ENCODE data around the gene ELK3. TPM values are rescaled to one million over a fixed set of nuclear protein-coding genes. Genes with fewer than 3 reads are reported as not detected.

Gene ELK3
- total and polyA plus RNA-seq, 8 donors: 2.2 to 21.7 (median 12.7) TPM

GRCh38 chr12:96212456-96213375, 18.5 kb downstream of the ELK3 start:
- no peak for DNase-seq
- Histone ChIP-seq H3K4me1 (peaks cover 10 to 64% (median 33%) of the 10 kb centered on the region in 4 donors), H3K4me3 (no peak overlapping the region), H3K27ac (peak overlapping the region in 4 of 5 donors; percentile 19 to 44 (median 38)), H3K36me3 (peaks cover 0 to 9% (median 0%) of the 10 kb centered on the region in 4 donors), H3K27me3 (no peaks in the 10 kb centered on the region), H3K9me3 (no peaks in the 10 kb centered on the region)
- no peak for TF ChIP-seq CTCF (IDR thresholded peaks at IDR 0.05)
- intact Hi-C loops (cut with DNase I; ENCODE audit: low total_unique reads): loop anchor here (5.0 to 10.0 kb wide), 2 partner anchors 150 to 302 kb away; no protein-coding TSS in a partner anchor
- WGBS, 5 donors: 77 to 88% (median 82%) methylated on average over 10 of the region's 10 CpGs

- H3K27me3 ChIP-seq: no peaks in the 10 kb centered on the region
- WGBS, 5 donors: 75 to 90% (median 82%) methylated on average over 7 of the region's 7 CpGs
- H3K36me3 ChIP-seq: peaks cover 0 to 9% (median 0%) of the 10 kb centered on the region in 4 donors
- H3K4me1 ChIP-seq: peaks cover 6 to 52% (median 24%) of the 10 kb centered on the region in 4 donors
- TF ChIP-seq CTCF (IDR thresholded peaks at IDR 0.05) (no peak), POLR2AphosphoS5 (IDR thresholded peaks at IDR 0.05) (no peak), EP300 (IDR thresholded peaks at IDR 0.05) (no peak), POLR2A (IDR thresholded peaks at IDR 0.05) (no peak)
- peak overlapping the region in 1 of 5 donors; percentile 30 for H3K27ac ChIP-seq
- intact Hi-C loops (cut with DNase I; ENCODE audit: low total_unique reads): loop anchor here (5.0 to 10.0 kb wide), 2 partner anchors 152 to 301 kb away; no protein-coding TSS in a partner anchor
- no peak for DNase-seq
- H3K4me3 ChIP-seq: no peak overlapping the region
- H3K9me3 ChIP-seq: no peaks in the 10 kb centered on the region
Measured at GRCh38 chr12:96213869-96214268, 19.7 kb downstream of the ELK3 start.

DNA sequence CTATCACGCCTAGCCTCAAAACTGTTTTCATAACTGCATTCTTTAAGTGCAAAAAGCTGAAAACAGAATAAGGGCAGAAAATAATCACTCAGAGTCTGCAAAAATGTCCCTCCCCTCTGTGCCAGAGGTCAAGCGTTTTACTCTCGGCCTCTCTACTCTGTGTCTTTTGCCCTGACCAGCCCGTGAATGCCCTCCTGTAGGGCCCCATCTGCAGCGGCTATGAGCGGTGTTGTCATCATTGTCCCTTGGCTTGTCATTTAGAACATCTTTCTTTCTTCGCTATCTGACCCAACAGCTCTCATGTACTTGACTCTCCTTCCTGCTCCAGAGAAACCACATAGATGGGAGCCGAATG, 21.7 kb downstream of the ELK3 start:
- no peak for DNase-seq
- Histone ChIP-seq H3K27me3 (no peaks in the 10 kb centered on the region), H3K36me3 (peaks cover 0 to 9% (median 0%) of the 10 kb centered on the region in 4 donors), H3K4me3 (no peak overlapping the region), H3K4me1 (peaks cover 6 to 38% (median 20%) of the 10 kb centered on the region in 4 donors), H3K9me3 (no peaks in the 10 kb centered on the region), H3K27ac (no peak overlapping the region)
- TF ChIP-seq POLR2AphosphoS5 (IDR thresholded peaks at IDR 0.05): no peak
- no peak for TF ChIP-seq POLR2A (IDR thresholded peaks at IDR 0.05)
- no peak for TF ChIP-seq CTCF (IDR thresholded peaks at IDR 0.05)
- no peak for TF ChIP-seq EP300 (IDR thresholded peaks at IDR 0.05)
- 87 to 93% (median 91%) methylated on average over 8 of the region's 8 CpGs for WGBS, 5 donors
- intact Hi-C loops (cut with DNase I; ENCODE audit: low total_unique reads): loop anchor here (10.0 kb wide), 1 partner anchor 299 kb away; no protein-coding TSS in a partner anchor

DNA sequence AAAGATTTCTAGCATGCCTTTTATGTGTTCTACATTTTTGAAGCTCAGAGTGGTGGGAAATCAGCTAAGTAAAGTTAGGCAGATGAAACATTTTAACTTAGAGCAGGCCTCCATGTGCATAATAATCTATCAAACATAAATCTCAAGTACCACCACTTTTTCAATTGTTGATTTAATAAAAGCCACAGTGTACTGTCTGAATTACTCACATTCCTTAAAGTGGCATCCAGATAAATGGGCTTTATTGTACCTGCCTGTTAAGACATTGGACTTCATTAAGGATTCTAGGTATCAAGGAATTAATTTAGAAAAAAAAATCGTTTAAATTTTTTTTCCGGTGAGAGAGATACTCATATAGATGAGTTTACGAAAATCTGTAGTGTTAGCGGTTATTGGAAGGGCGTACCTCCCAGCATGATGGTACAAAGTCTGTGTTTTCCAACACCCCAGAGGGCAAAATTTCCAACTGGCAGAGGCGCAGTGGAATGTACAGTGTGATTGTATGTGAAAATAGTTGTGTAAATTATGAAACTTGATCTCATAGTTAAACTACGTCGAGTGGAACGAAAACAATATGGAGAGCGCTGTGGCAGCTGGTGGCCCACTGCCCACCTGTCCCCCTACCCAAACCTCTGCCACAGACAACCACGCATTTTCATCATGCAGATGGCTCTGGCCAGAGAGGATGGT, 25.0 kb downstream of the ELK3 start:
- no peak for TF ChIP-seq EP300 (IDR thresholded peaks at IDR 0.05)
- no peak for TF ChIP-seq CTCF (IDR thresholded peaks at IDR 0.05)
- TF ChIP-seq POLR2AphosphoS5 (IDR thresholded peaks at IDR 0.05): no peak
- no peak for TF ChIP-seq POLR2A (IDR thresholded peaks at IDR 0.05)
- no peak overlapping the region for H3K27ac ChIP-seq
- intact Hi-C loops (cut with DNase I; ENCODE audit: low total_unique reads): loop anchor here (10.0 kb wide), 1 partner anchor 296 kb away; no protein-coding TSS in a partner anchor
- H3K36me3 ChIP-seq: peaks cover 0 to 17% (median 6%) of the 10 kb centered on the region in 4 donors
- H3K4me3 ChIP-seq: no peak overlapping the region
- no peaks in the 10 kb centered on the region for H3K27me3 ChIP-seq
- no peaks in the 10 kb centered on the region for H3K9me3 ChIP-seq
- DNase-seq: no peak
- H3K4me1 ChIP-seq: peaks cover 8 to 36% (median 18%) of the 10 kb centered on the region in 4 donors
- 86 to 90% (median 88%) methylated on average over 11 of the region's 11 CpGs for WGBS, 5 donors

Data from stomach (tissue), 9 donors.